ENCODE measurements around the gene GALNTL6. TPM values are rescaled to one million over a fixed set of nuclear protein-coding genes. Genes with fewer than 3 reads are reported as not detected.

Gene GALNTL6
- polyA plus RNA-seq, 3 donors: 0.79 to 1.5 (median 1.0) TPM

- DNase-seq (ENCODE audit: extremely low read depth in 1 of 11, low read depth in 9 of 11, low spot score in 4 of 11): no peak
Measured at GRCh38 chr4:171857302-171858012, 44.3 kb downstream of the GALNTL6 start.

- no peak for DNase-seq (ENCODE audit: extremely low read depth in 1 of 11, low read depth in 9 of 11, low spot score in 4 of 11)
Measured at GRCh38 chr4:171875291-171875690, 62.1 kb downstream of the GALNTL6 start.

GRCh38 chr4:171876636-171877035, 63.4 kb downstream of the GALNTL6 start:
- DNase-seq (ENCODE audit: extremely low read depth in 1 of 11, low read depth in 9 of 11, low spot score in 4 of 11): no peak

- no peak for DNase-seq (ENCODE audit: extremely low read depth in 1 of 11, low read depth in 9 of 11, low spot score in 4 of 11)
Measured at GRCh38 chr4:171880136-171880535, 66.9 kb downstream of the GALNTL6 start.

- no peak for DNase-seq (ENCODE audit: extremely low read depth in 1 of 11, low read depth in 9 of 11, low spot score in 4 of 11)
Measured at GRCh38 chr4:171889681-171890080, 76.5 kb downstream of the GALNTL6 start.

GRCh38 chr4:171891038-171891437, 77.8 kb downstream of the GALNTL6 start:
- no peak for DNase-seq (ENCODE audit: extremely low read depth in 1 of 11, low read depth in 9 of 11, low spot score in 4 of 11)

GRCh38 chr4:171896426-171896825, 83.2 kb downstream of the GALNTL6 start:
- no peak for DNase-seq (ENCODE audit: extremely low read depth in 1 of 11, low read depth in 9 of 11, low spot score in 4 of 11)

- DNase-seq (ENCODE audit: extremely low read depth in 1 of 11, low read depth in 9 of 11, low spot score in 4 of 11): no peak
Measured at GRCh38 chr4:171919314-171919713, 106.1 kb downstream of the GALNTL6 start.

- DNase-seq (ENCODE audit: extremely low read depth in 1 of 11, low read depth in 9 of 11, low spot score in 4 of 11): no peak
Measured at GRCh38 chr4:171920901-171921300, 107.7 kb downstream of the GALNTL6 start.

- no peak for DNase-seq (ENCODE audit: extremely low read depth in 1 of 11, low read depth in 9 of 11, low spot score in 4 of 11)
Measured at GRCh38 chr4:171924746-171925376, 111.7 kb downstream of the GALNTL6 start.

- no peak for DNase-seq (ENCODE audit: extremely low read depth in 1 of 11, low read depth in 9 of 11, low spot score in 4 of 11)
Measured at GRCh38 chr4:171928336-171928735, 115.1 kb downstream of the GALNTL6 start.

GRCh38 chr4:171929477-171929876, 116.3 kb downstream of the GALNTL6 start:
- no peak for DNase-seq (ENCODE audit: extremely low read depth in 1 of 11, low read depth in 9 of 11, low spot score in 4 of 11)

GRCh38 chr4:171929907-171930306, 116.7 kb downstream of the GALNTL6 start:
- no peak for DNase-seq (ENCODE audit: extremely low read depth in 1 of 11, low read depth in 9 of 11, low spot score in 4 of 11)

- DNase-seq (ENCODE audit: extremely low read depth in 1 of 11, low read depth in 9 of 11, low spot score in 4 of 11): no peak
Measured at GRCh38 chr4:171932238-171932637, 119.0 kb downstream of the GALNTL6 start.

- no peak for DNase-seq (ENCODE audit: extremely low read depth in 1 of 11, low read depth in 9 of 11, low spot score in 4 of 11)
Measured at GRCh38 chr4:171940656-171941055, 127.5 kb downstream of the GALNTL6 start.

- DNase-seq (ENCODE audit: extremely low read depth in 1 of 11, low read depth in 9 of 11, low spot score in 4 of 11): no peak
Measured at GRCh38 chr4:171947400-171947799, 134.2 kb downstream of the GALNTL6 start.

- DNase-seq (ENCODE audit: extremely low read depth in 1 of 11, low read depth in 9 of 11, low spot score in 4 of 11): no peak
Measured at GRCh38 chr4:171948038-171948437, 134.8 kb downstream of the GALNTL6 start.

GRCh38 chr4:171954650-171955049, 141.4 kb downstream of the GALNTL6 start:
- no peak for DNase-seq (ENCODE audit: extremely low read depth in 1 of 11, low read depth in 9 of 11, low spot score in 4 of 11)

GRCh38 chr4:171956678-171957077, 143.5 kb downstream of the GALNTL6 start:
- DNase-seq (ENCODE audit: extremely low read depth in 1 of 11, low read depth in 9 of 11, low spot score in 4 of 11): no peak

- no peak for DNase-seq (ENCODE audit: extremely low read depth in 1 of 11, low read depth in 9 of 11, low spot score in 4 of 11)
Measured at GRCh38 chr4:171962110-171962509, 148.9 kb downstream of the GALNTL6 start.

- DNase-seq (ENCODE audit: extremely low read depth in 1 of 11, low read depth in 9 of 11, low spot score in 4 of 11): no peak
Measured at GRCh38 chr4:171966356-171966755, 153.2 kb downstream of the GALNTL6 start.

Data from renal cortex interstitium (tissue), 11 donors.